Suprapubic skin (tissue), 4 donors: ENCODE data around the gene CDK4. TPM values are rescaled to one million over a fixed set of nuclear protein-coding genes. Genes with fewer than 3 reads are reported as not detected.

Source experiments
- DNase-seq, 2 donors: peaks; one replicate each; pipeline ENCODE4 v3.0.0-alpha.2; 2019; ENCODE audit warnings: low spot score in 2 of 2
- H3K27ac ChIP-seq: fragments of 200-600 bp; sonication (generic); one replicate; pipeline ENCODE4 v1.5.1; 2019
- H3K27me3 ChIP-seq: fragments of 200-600 bp; sonication (generic); one replicate; pipeline ENCODE4 v1.5.1; 2019
- H3K36me3 ChIP-seq: fragments of 200-600 bp; sonication (generic); one replicate; pipeline ENCODE4 v1.5.1; 2019
- H3K4me1 ChIP-seq: fragments of 200-600 bp; sonication (generic); one replicate; pipeline ENCODE4 v1.5.1; 2019
- H3K4me3 ChIP-seq: fragments of 200-600 bp; sonication (generic); one replicate; pipeline ENCODE4 v1.5.1; 2019; ENCODE audit warnings: mild to moderate bottlenecking
- H3K9me3 ChIP-seq: fragments of 200-600 bp; sonication (generic); one replicate; pipeline ENCODE4 v1.5.1; 2019
- EP300 ChIP-seq: sonication (generic); formaldehyde crosslinking; IDR thresholded peaks from one replicate; pipeline ENCODE4 v1.6.1; 2017; ENCODE audit warnings: antibody characterized with exemption
- POLR2A ChIP-seq, 2 donors: fragments of 450-650 bp; IDR thresholded peaks; one replicate each; pipeline ENCODE4 v1.6.1; 2017; ENCODE audit warnings: antibody characterized with exemption in 2 of 2, mild to moderate bottlenecking in 2 of 2, moderate library complexity in 2 of 2
- POLR2AphosphoS5 ChIP-seq, 3 donors: sonication (generic); formaldehyde crosslinking; IDR thresholded peaks; one replicate each; pipeline ENCODE4 v1.6.1; 2017; ENCODE audit warnings: antibody characterized with exemption in 3 of 3
- WGBS: methylation state at CpG from one replicate; pipeline ENCODE4 v1.1.5; 2018; 5-methylcytosine and 5-hydroxymethylcytosine counted together
- total RNA-seq, 4 donors: library from RNA; depleted of rRNA; stranded (reverse); fragments of >200 nt; gene quantifications; one replicate each; pipeline ENCODE4 v1.1.0, GENCODE V29; 2016
- TF ChIP-seq, protein P1 (sequence below), 2 donors: fragments of 200-600 bp in 1 of 2; fragments of 450-650 bp in 1 of 2; sonication (generic) in 1 of 2; IDR thresholded peaks; one replicate each; pipeline ENCODE4 v1.5.1; 2016 to 2019; ENCODE audit warnings: antibody characterized with exemption in 2 of 2, mild to moderate bottlenecking in 1 of 2, moderate library complexity in 1 of 2

CDK4 gene
- total RNA-seq, 4 donors from 2014 or later, result 35.7 to 82.3 (median 47.0) TPM

DNA sequence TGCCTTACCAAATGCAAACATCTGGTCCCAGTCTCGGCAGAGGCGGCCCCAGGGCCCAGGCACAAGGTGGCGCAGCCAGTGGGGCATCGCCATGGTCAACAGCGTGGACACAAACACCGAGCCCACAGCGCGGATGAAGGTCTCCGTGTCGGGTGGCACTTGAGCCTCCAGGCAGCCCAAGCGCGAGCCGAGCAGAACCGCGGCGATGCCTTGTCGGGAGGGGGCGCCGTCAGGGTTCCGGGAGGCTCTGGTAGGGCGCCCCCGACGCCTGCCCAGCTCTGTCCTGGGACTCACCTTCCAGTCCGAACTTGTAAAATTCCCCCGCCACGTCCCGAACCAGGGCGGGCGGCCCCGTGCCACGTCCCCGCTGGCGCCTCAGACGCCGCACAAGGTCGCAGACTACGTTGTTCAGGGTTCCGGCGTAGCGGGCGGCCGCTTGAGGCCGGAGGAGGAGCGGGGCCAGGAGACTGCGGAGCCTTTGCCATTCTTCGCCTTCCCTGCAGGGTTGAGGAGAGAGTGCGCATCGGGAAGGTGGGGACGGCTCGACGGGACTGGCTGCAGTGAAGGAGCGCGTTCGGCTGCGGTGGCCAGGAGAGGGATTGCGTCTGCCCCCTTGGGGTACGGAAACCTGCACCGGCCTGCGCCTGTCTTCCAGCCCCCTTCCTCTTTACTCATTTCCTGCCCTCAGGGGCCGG, 13.0 kb upstream of the CDK4 start:
- no peak overlapping the region for H3K27ac ChIP-seq
- H3K36me3 ChIP-seq, result peaks cover 24% of the 10 kb centered on the region
- DNase-seq, result no peak
- peaks cover 37% of the 10 kb centered on the region for H3K27me3 ChIP-seq
- H3K4me1 ChIP-seq, result peaks cover 27% of the 10 kb centered on the region
- H3K9me3 ChIP-seq, result no peaks in the 10 kb centered on the region
- peak overlapping the region; percentile 48 for H3K4me3 ChIP-seq
- TF ChIP-seq POLR2A (IDR thresholded peaks at IDR 0.05), result no peak
- TF ChIP-seq EP300, result no peak
- TF ChIP-seq POLR2AphosphoS5 (IDR thresholded peaks at IDR 0.05), result no peak
- TF ChIP-seq, protein P1, sequence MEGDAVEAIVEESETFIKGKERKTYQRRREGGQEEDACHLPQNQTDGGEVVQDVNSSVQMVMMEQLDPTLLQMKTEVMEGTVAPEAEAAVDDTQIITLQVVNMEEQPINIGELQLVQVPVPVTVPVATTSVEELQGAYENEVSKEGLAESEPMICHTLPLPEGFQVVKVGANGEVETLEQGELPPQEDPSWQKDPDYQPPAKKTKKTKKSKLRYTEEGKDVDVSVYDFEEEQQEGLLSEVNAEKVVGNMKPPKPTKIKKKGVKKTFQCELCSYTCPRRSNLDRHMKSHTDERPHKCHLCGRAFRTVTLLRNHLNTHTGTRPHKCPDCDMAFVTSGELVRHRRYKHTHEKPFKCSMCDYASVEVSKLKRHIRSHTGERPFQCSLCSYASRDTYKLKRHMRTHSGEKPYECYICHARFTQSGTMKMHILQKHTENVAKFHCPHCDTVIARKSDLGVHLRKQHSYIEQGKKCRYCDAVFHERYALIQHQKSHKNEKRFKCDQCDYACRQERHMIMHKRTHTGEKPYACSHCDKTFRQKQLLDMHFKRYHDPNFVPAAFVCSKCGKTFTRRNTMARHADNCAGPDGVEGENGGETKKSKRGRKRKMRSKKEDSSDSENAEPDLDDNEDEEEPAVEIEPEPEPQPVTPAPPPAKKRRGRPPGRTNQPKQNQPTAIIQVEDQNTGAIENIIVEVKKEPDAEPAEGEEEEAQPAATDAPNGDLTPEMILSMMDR (IDR thresholded peaks at IDR 0.05), result no peak
- 0% methylated on average over 13 of the region's 60 CpGs for WGBS

DNA sequence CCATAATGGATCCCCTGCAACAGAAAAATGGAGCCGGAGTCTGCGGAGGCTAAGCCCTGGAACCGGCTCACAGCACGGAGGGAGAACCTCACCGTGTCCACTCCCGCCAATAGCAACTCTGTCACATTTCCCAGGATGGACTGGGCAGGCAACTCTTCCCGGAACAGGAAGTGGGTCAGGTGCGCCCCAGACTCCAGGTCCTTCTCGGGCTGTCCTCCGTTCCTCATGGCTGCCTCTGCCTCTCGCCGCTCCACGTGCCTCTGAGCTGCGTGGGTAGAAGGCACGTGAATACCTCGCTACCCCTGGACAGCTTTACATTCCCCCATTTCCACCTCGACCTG, 12.5 kb upstream of the CDK4 start:
- Histone ChIP-seq H3K4me3 (peak overlapping the region; percentile 48), H3K4me1 (peaks cover 27% of the 10 kb centered on the region), H3K27me3 (peaks cover 37% of the 10 kb centered on the region), H3K9me3 (no peaks in the 10 kb centered on the region), H3K36me3 (peaks cover 19% of the 10 kb centered on the region), H3K27ac (no peak overlapping the region)
- TF ChIP-seq POLR2AphosphoS5 (IDR thresholded peaks at IDR 0.05) (no peak), POLR2A (IDR thresholded peaks at IDR 0.05) (no peak), EP300 (no peak)
- TF ChIP-seq, protein P1 (IDR thresholded peaks at IDR 0.05), result no peak
- DNase-seq, result no peak
- WGBS, result 28% methylated on average over 13 of the region's 17 CpGs

GRCh38 chr12:57763881-57764661, 12.0 kb upstream of the CDK4 start:
- H3K4me3 ChIP-seq, result peak overlapping the region; percentile 48
- H3K36me3 ChIP-seq, result peaks cover 15% of the 10 kb centered on the region
- no peak overlapping the region for H3K27ac ChIP-seq
- no peak for TF ChIP-seq POLR2AphosphoS5 (IDR thresholded peaks at IDR 0.05)
- no peak for TF ChIP-seq EP300
- no peak for TF ChIP-seq POLR2A (IDR thresholded peaks at IDR 0.05)
- DNase-seq, result no peak
- no peaks in the 10 kb centered on the region for H3K9me3 ChIP-seq
- peaks cover 27% of the 10 kb centered on the region for H3K4me1 ChIP-seq
- WGBS, result 86% methylated on average over 6 of the region's 6 CpGs
- H3K27me3 ChIP-seq, result peaks cover 37% of the 10 kb centered on the region

DNA sequence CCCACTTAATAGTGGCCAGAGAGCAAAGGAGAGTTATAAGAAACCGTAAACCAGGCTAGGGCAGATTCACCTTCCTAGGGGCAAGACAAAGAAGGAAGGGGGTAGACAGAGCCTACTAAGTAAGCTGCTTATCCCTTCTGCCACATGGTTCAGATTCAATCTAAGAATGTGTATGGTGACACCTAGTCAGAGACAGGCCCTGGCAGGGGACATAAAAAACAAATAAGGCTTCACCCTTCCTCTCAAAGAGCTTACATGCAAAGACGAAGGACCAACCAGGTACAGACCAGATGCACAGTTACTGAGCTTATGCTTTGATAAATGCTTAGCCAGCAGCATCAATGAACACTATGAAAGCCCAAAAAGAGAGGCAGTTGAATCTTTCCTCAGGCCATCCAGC, 10.4 kb upstream of the CDK4 start:
- H3K9me3 ChIP-seq, result no peaks in the 10 kb centered on the region
- H3K27ac ChIP-seq, result no peak overlapping the region
- peaks cover 16% of the 10 kb centered on the region for H3K36me3 ChIP-seq
- no peak for DNase-seq
- WGBS, result 87% methylated on average over 2 of the region's 2 CpGs
- H3K27me3 ChIP-seq, result peaks cover 37% of the 10 kb centered on the region
- peaks cover 27% of the 10 kb centered on the region for H3K4me1 ChIP-seq
- no peak overlapping the region for H3K4me3 ChIP-seq
- TF ChIP-seq, protein P1 (IDR thresholded peaks at IDR 0.05), result no peak

GRCh38 chr12:57761391-57761998, 9.4 kb upstream of the CDK4 start:
- Histone ChIP-seq H3K4me1 (peaks cover 24% of the 10 kb centered on the region), H3K4me3 (no peak overlapping the region), H3K9me3 (no peaks in the 10 kb centered on the region), H3K36me3 (peaks cover 16% of the 10 kb centered on the region), H3K27me3 (peaks cover 34% of the 10 kb centered on the region), H3K27ac (no peak overlapping the region)
- no peak for TF ChIP-seq POLR2AphosphoS5 (IDR thresholded peaks at IDR 0.05)
- TF ChIP-seq EP300, result no peak
- TF ChIP-seq, protein P1 (IDR thresholded peaks at IDR 0.05), result no peak
- TF ChIP-seq POLR2A (IDR thresholded peaks at IDR 0.05), result no peak
- DNase-seq, result no peak
- 95% methylated on average over 4 of the region's 4 CpGs for WGBS
